ENCODE data around the gene GRM1.

GRCh38 chr6:146041282-146041681, 12.4 kb downstream of the GRM1 start:
- TF ChIP-seq, protein P1, sequence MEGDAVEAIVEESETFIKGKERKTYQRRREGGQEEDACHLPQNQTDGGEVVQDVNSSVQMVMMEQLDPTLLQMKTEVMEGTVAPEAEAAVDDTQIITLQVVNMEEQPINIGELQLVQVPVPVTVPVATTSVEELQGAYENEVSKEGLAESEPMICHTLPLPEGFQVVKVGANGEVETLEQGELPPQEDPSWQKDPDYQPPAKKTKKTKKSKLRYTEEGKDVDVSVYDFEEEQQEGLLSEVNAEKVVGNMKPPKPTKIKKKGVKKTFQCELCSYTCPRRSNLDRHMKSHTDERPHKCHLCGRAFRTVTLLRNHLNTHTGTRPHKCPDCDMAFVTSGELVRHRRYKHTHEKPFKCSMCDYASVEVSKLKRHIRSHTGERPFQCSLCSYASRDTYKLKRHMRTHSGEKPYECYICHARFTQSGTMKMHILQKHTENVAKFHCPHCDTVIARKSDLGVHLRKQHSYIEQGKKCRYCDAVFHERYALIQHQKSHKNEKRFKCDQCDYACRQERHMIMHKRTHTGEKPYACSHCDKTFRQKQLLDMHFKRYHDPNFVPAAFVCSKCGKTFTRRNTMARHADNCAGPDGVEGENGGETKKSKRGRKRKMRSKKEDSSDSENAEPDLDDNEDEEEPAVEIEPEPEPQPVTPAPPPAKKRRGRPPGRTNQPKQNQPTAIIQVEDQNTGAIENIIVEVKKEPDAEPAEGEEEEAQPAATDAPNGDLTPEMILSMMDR (tag by site-specific recombination; IDR thresholded peaks at IDR 0.05): no peak
- TF ChIP-seq REST (tag by site-specific recombination; IDR thresholded peaks at IDR 0.05): no peak

Data from HEK293 (cell line).